ENCODE results near the gene CYP2W1. TPM values are rescaled to one million over a fixed set of nuclear protein-coding genes. Genes with fewer than 3 reads are reported as not detected.
"Not testable (repeated sequence)": the region's sequence is repeated elsewhere in the genome, so short reads cannot be mapped to it uniquely, and the experiment has no call there.

CYP2W1 gene
- total RNA-seq, 2 donors from 2014 or later = not detected

DNA sequence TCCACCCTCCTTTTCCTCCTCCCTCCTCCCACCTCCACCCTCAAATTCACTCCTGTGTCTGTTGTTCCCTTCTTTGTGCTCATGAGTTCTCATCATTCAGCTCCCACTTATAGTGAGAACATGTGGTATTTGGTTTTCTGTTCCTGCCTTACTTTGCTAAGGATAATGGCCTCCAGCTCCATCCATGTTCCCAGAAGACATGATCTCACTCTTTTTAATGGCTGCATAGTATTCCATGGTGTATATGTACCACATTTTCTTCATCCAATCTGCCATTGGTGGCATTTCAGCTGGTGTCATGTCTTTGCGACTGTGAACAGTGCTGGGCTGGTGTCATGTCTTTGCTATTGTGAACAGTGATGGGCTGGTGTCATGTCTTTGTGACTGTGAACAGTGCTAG is 51.8 kb downstream of the CYP2W1 start:
- not testable (repeated sequence) for ATAC-seq (replicated peaks); H3K36me3 Mint-ChIP-seq (ENCODE audit: low read depth); H3K27me3 Mint-ChIP-seq; H3K27ac Mint-ChIP-seq; H3K9me3 Mint-ChIP-seq; H3K4me3 Mint-ChIP-seq
- H3K4me1 Mint-ChIP-seq = peaks cover 17% of the 10 kb centered on the region

DNA sequence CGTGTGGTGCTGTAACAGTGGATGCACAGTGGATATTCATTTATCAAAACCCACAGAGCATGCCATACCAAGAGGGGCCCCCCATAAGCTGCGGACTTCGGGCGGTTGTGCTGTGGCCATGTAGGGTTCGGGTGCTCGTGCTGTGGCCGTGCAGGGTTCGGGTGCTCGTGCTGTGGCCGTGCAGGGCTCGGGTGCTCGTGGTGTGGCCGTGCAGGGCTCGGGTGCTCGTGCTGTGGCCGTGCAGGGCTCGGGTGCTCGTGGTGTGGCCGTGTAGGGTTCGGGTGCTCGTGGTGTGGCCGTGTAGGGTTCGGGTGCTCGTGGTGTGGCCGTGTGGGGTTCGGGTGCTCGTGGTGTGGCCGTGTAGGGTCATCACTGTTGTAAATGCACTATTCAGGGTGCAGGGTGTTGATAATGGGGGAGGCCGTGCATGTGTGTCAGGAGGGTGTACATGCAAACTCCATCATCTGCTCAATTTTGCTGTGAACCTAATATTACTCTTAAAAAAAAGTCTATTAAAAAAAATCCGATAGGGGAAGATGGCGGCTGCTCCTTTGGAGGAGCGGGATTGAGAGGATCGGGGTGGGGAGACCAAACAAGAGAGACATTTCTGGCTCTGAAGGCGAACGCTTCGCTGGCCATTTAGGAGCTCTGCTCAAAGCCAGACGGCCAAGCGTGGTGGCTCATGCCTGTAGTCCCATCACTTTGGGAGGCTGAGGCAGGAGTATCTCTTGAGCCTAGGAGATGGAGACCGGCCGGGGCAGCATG is 53.4 kb downstream of the CYP2W1 start:
- H3K4me3 Mint-ChIP-seq; H3K9me3 Mint-ChIP-seq; H3K27ac Mint-ChIP-seq; H3K36me3 Mint-ChIP-seq (ENCODE audit: low read depth); ATAC-seq (replicated peaks); H3K27me3 Mint-ChIP-seq: not testable (repeated sequence)
- H3K4me1 Mint-ChIP-seq = peaks cover 17% of the 10 kb centered on the region

Other genes starting within 250 kb of the CYP2W1 start
- 100 to 1,000 TPM in 1 of 2 donors, 10 to 100 TPM in 1; 46.4 to 103 TPM for gene SUN1, start 150.7 kb upstream of the CYP2W1 start, total RNA-seq
- gene GET4, start 106.6 kb upstream of the CYP2W1 start, total RNA-seq = 10 to 100 TPM; 17.1 to 43.0 TPM
- 10 to 100 TPM in 1 of 2 donors, 1 to 10 TPM in 1; 2.3 to 23.7 TPM for gene ADAP1, start 28.5 kb upstream of the CYP2W1 start, total RNA-seq
- gene COX19, start 7.6 kb upstream of the CYP2W1 start, total RNA-seq = 10 to 100 TPM; 13.7 to 20.8 TPM
- gene GPR146, start 61.4 kb downstream of the CYP2W1 start, total RNA-seq = 10 to 100 TPM in 1 of 2 donors, 1 to 10 TPM in 1; 2.0 to 14.9 TPM
- 1 to 10 TPM in 1 of 2 donors, under 1 TPM in 1; 0.24 to 1.1 TPM for gene GPER1, start 104.9 kb downstream of the CYP2W1 start, total RNA-seq
- 10 to 100 TPM; 27.1 to 27.7 TPM for gene ZFAND2A, start 177.0 kb downstream of the CYP2W1 start, total RNA-seq
- not detected for gene UNCX, start 249.7 kb downstream of the CYP2W1 start, total RNA-seq